Activated CD8-positive, alpha-beta memory T cell treated with anti-CD3 and anti-CD28 coated beads for 4 hours (primary cell): ENCODE results near the gene TIMM17B.
"Not testable (repeated sequence)": the region's sequence is repeated elsewhere in the genome, so short reads cannot be mapped to it uniquely, and the experiment has no call there.

Experiments used
- DNase-seq, 2 donors: peaks; one replicate each; pipeline ENCODE4 v3.0.0-alpha.2; 2020; ENCODE audit warnings: low read depth in 2 of 2

TIMM17B gene

DNA sequence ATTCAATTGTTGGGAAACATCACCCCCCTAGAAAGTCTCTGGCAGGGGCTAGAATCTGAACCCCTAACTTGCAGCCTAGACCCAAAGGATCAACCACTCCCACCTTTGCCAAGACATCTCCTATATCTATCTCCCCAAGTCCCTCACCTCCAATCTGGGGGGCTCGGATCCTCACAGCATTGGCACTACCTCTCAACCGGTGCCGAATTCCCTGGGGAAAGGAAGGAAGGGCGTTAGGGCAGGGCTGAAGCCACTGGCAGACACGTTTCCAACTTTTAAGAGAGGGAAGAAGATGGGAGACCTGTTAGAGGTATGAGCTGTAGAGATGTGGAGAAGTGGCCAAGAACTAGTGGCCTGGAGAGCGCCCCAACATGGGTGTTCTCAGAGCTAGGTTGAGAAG, 2.7 kb downstream of the TIMM17B start:
- no peak for DNase-seq

DNA sequence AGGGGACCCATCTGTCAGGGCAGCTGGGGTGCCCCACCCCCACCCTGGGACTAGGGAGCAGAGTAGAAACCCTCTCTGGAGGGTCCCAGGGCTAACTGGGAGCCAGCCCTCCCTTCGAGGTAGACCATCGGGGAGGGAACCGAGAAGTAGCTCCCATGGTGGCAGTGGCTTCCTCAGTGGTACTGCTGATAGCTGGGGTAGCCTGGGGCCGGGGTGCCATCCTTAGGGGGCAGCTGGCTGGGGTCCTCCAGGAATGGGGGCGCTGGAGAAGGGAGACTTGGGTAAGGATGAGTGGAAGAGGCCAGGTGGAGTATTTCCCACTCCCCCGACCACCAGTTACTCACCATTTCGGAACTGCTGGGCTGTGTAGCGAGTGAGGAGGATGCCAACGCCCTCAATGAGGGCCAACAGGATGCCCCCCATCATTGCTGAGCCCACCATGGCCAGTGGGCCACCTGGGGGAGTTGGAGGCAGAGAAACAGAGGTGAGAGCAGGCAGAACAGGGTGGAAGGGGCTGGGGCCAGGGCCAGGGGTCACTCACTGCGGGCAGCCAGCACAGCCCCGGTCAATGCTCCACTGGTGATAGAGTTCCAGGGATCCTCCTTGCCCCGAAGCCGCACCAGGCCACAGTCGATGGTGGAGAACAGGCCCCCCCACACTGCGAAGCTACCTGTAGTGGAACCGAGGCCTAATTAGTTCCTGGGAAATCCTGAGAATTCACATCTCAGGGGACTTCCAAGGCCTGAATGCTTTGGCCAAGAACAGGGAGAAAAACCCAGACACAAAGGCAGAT, 3.8 kb downstream of the TIMM17B start:
- DNase-seq: no peak

DNA sequence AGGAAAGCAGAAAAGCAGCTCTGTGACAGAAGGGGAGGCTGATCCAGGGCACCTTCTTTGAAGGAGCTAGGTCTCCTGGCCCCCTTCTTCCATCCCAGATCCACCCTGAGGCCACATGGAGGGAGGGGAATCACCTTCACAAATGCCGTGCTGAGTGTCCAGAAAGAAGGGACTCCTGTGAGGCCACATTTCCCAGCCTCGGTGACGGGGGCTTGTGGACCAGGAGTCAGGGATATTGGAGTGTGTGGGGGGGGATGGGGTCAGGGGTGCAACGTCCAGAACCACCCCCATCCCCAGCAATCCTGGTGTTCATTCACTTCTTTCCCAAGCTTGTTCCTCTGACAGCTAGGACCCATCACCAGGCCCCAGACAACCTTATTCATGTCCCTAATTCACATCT, 4.7 kb downstream of the TIMM17B start:
- no peak for DNase-seq

DNA sequence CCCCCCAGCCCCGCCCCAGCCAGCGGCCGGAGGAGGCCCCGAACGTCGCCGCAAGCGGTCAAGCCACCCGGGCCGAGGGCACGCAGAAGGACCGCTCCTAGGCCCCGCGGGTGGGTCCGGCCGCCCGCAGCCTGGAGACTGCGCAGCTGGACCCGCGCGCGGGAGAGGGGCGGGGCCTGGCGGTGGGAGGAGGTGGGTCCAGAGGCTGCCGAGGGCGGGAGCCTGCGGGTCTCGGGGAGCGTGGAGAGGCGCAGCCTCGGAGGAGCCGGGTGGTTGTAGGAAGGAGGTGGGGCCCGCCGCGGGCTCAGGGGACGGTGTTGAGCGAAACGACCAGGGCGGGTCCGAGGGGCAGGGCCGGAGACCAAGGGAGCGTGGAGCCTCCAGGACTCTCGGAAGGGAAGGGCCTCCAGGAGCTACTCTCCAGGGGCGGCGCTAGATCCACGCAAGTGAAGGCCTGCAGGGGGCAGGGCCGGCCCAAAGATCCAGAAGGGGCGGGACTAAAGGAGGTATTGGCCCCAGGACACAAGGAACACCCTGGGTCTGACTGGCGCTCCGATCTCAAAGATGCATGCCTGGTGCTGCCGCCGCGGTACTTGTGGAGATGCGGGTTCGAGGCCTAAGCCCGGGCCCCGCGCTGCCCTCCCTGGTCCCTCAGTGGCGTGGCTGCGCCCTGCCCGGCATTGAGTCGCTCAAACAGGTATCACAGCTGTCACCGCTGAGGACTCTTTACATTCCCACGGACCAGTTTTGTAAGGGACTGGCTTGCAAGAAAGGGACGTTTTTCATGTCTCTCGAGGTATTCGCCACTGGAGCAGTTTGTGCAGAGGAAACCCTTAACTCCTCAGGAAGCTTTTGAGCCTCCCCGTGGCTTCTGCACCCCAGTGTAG, 5.9 kb downstream of the TIMM17B start:
- peak; percentile 43 to 49 for DNase-seq

DNA sequence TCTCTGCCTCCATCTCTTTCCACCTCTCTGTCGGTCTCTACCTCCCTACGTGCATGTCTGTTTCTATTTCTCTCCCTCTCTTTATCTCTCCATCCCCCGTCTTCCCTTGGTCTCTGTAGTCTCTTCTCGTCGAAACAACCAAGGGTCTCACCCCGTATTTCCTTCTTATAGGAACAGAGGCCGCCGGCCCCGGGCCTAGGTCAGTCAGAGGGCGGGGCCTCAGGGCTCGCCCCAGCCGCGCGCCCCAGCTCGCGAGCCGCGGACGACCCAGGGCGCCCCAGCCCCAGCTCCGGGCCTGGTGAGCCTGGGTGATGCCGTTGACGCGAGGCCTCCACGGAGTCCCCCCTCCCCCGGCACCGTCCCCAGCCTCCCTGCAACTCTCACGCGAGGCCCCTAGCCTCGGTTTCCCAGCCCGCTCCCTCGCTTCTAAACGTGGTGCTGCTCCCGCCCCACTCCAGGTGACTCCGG, 6.6 kb downstream of the TIMM17B start:
- no peak for DNase-seq

DNA sequence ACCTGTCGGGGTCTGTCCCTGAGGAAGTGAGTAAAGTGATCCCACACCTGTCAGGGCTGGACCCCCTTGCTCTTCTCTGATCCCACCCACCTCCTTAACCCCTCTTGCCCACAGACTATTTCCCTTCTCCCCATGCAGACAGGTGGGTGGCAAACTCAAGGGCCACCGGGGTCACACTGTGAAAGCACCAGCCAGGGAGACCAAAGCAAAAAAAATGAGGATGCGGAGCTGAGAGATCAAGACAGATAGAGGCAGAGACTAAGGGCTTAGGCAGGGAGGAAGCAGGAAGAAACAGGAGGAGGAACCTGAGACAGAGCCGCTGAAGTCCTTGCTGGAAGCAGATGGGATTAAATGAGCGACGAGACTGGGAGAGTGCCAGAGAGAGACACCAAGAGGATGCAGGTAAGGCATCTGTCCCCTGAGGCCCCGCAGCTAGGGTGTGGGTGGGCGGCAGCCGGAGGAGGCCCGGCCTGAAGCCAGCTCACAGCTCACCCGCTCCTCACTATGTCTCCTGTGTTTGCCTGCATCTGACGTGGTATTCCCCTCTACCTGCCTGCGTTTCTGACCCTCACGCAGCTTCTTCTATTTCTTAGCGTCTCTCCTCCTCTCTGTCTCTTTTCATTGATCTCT, 7.2 kb downstream of the TIMM17B start:
- no peak for DNase-seq

DNA sequence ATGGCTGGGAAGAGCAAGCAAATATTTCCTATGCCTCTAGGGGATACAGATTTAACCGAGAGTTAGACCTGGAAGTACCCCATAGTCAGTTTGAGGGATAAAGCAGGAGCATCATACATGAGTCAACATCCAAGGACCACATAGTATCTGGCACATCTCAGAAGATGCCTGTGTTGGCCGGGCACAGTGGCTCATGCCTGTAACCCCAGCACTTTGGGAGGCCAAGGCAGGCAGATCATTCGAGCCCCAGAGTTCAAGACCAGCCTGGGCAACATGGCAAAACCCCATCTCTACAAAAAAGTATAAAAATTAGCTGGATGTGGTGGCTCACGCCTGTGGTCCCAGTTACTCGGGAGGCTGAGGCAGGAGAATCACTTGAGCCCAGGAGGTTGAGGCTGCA, 11.0 kb downstream of the TIMM17B start:
- DNase-seq: not testable (repeated sequence)

DNA sequence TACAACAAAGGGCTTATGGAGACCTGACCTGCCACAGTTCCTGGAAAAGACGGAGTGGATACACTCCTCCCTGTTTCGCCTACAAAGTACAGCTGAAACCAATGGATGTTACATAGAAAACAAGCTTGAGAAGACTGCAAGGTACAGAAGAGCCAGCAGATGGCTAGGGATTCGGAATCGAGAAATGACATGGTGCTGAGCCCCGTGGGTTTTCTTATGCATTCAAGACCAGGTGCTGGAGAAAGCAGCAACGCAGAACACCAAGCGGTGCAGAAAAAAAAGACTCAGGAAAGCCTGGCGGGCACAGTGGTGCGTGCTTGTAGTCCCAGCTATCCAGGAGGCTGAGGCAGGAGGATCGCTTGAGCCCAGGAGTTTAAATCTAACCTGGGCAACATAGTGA, 13.8 kb downstream of the TIMM17B start:
- DNase-seq: no peak

DNA sequence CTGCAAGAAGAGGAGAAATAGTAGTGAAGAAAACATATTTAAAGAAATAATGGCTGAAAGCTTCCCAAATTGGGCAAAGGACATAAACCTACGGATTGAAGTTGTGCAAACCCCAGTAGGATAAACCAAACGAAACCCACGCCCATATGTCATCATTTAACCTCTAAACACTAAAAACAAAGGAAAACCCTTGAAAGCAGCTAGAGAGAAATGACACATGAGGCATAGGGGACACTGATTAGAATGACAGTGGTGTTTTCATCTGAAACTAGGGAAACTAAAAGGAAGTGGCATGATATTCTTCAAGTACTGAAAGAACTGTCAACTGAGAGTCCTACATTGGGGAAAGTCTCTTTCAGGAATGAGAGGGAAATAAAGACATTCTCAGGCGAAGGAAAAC, 20.6 kb downstream of the TIMM17B start:
- not testable (repeated sequence) for DNase-seq

DNA sequence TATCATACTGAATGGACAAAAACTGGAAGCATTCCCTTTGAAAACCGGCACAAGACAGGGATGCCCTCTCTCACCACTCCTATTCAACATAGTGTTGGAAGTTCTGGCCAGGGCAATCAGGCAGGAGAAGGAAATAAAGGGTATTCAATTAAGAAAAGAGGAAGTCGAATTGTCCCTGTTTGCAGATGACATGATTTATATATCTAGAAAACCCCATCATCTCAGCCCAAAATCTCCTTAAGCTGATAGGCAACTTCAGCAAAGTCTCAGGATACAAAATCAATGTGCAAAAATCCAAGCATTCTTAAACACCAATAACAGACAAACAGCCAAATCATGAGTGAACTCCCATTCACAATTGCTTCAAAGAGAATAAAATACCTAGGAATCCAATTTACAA, 25.6 kb downstream of the TIMM17B start:
- DNase-seq: not testable (repeated sequence)

DNA sequence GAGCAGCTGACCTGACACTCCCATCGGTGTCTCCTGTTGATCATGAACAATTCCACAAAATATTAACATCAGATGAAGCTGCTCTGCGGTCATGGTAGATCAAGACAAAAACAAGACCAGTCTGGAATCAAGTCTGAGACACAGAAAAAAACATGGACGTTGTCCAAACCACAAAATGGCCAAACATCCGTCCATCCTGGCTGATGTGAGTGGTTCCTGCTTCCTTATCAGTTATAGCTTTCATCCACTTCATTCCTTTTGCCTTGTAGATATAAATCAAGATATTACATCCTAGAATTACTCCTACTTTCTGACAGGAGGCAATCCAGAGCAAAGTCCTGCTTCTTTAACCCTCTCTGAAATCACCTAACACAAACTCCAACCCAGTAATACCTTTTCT, 33.4 kb downstream of the TIMM17B start:
- DNase-seq: no peak

DNA sequence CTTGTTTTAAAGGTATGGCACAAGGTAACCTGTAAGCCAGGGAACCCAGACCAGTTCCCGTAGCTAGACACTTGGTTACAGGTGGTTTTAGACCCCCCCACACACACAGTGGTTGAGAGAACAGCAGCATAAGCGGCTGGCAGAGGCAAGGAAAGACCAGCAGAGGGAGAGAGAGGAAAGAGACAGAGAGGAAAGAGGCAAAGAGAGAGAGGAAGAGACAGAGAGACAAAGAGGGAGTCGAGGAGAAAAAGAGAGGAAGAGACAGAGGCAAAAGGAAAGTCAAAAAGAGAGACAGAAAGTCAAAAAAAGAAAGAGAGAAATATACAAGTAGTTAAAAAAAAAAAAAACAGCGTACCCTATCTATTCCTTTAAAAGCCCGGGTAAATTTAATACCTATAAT, 42.7 kb downstream of the TIMM17B start:
- no peak for DNase-seq

DNA sequence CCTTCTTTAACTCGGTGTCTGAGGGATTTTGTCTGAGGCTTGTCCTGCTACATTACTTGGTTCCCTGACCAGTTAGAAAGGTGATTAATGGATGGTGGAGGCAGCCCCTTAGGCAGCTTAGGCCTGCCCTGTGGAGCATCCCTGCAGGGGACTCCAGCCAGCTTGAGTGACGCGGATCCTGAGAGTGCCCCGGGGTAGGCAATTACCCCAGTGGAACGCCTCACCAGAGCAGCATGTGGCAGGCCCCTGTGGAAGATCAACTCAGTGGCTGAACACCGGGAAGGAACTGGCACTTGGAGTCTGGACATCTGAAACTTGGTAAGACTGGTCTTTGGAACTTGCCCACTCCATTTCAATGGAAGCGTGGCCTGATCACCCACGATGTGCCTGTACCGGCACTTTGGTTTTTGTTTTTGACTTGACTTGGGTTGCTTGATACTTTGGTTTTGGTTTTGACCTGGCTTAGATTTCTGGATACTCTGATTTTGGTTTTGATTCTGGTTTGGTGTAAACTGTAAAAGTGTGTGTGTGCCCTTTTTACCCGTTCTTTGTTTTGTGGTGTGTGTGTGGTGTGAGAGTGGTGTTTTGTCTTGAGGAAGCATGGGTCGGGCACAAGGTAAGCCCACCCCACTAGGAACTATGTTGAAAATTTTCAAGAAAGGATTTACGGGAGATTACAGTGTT, 43.3 kb downstream of the TIMM17B start:
- DNase-seq: not testable (repeated sequence)

DNA sequence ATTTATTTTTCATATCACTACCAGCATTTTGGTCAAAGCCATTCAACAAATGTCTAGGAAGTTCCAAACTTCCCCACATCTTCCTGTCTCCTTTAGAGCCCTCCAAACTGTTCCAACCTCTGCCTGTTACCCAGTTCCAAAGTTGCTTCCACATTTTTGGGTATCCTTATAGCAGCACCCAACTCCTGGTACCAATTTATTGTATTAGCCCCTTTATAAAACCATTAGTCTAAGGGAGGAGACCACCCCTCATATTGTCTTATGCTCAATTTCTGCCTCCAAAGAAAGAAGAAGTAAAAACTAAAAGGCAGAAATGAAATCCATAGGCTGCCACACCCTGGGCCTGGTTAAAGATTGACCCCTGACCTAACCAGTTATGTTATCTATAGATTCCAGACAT, 44.1 kb downstream of the TIMM17B start:
- not testable (repeated sequence) for DNase-seq

DNA sequence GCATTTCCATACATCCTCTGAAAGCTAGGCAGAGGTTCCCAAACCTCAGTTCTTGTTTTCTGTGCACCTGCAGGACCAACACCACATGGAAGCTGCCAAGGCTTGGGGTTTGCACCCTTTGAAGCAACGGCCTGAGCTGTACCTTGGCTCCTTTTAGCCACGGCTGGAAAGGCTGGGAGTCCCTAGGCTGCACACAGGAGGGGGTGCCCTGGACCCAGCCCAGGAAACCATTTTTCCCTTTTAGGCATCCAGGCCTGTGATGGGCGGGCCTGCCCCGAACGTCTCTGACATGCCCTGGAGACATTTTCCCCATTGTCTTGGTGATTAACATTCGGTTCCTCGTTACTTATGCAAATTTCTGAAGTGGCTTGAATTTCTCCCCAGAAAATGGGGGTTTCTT, 44.7 kb downstream of the TIMM17B start:
- no peak for DNase-seq

DNA sequence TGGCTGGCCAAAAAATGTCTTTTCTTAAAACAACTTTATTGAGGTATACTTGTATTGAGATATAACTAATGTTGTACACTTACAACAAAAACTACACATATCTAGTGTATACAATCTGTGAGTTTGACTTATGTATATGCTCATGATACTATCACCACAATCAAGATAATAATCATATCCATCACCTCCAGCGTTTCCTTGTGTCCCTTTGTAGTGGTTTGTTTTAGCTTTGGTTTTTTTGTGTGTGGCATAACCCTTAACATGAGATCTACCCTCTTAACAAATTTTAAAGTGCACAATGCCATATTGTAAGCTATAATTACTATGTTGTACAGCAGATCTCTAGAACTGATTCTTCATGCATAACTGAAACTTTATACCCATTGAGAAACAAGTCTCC, 48.7 kb downstream of the TIMM17B start:
- no peak for DNase-seq
